Stimulated activated CD4-positive, alpha-beta T cell treated with anti-CD3 and anti-CD28 coated beads, TNF-alpha, amount 100 ng/mL, for 24 hours (primary cell): ENCODE data around the gene UBR4.

Experiments
- DNase-seq, 3 experiments: peaks; one replicate each; pipeline ENCODE4 v3.0.0-alpha.2; 2020; ENCODE audit warnings: low read depth in 3 of 3

The UBR4 gene

GRCh38 chr1:19036041-19036812 is 173.8 kb downstream of the UBR4 start:
- DNase-seq = no peak

GRCh38 chr1:19035377-19036040 is 174.6 kb downstream of the UBR4 start:
- DNase-seq = no peak

- no peak for DNase-seq
Measured at GRCh38 chr1:19034721-19035120, 175.3 kb downstream of the UBR4 start.

- no peak for DNase-seq
Measured at GRCh38 chr1:19033926-19034680, 176.0 kb downstream of the UBR4 start.

GRCh38 chr1:19033515-19033839 is 176.6 kb downstream of the UBR4 start:
- no peak for DNase-seq

- no peak for DNase-seq
Measured at GRCh38 chr1:19032701-19033514, 177.2 kb downstream of the UBR4 start.

GRCh38 chr1:19032413-19032695 is 177.7 kb downstream of the UBR4 start:
- no peak for DNase-seq

- no peak for DNase-seq
Measured at GRCh38 chr1:19029191-19030085, 180.6 kb downstream of the UBR4 start.

- DNase-seq = no peak
Measured at GRCh38 chr1:19028546-19029129, 181.4 kb downstream of the UBR4 start.

GRCh38 chr1:19028110-19028509 is 182.0 kb downstream of the UBR4 start:
- DNase-seq = no peak
